Common myeloid progenitor, CD34-positive (primary cell): Measurements from ENCODE around the gene GTF2A1L.

Source experiments
- CTCF ChIA-PET: fragments of 350-600 bp; sonication (Branson Sonifier 250); formaldehyde crosslinking; loops from one replicate; lab custom pipeline; 2021; ENCODE audit warnings: antibody characterized with exemption; lab: Charles Lee
- POLR2A ChIA-PET: fragments of 350-600 bp; sonication (Branson Sonifier 250); formaldehyde crosslinking; loops from one replicate; lab custom pipeline; 2021; ENCODE audit warnings: antibody characterized with exemption; lab: Charles Lee
- DNase-seq, 3 donors: peaks; one replicate each; pipeline versions ENCODE4 v3.0.0 to v3.0.0-alpha.2; 2013
- H3K27ac ChIP-seq, 2 experiments: 1 replicate in 1 of 2; 2 replicates in 1 of 2; pipeline ENCODE4 v1.7.0; 2013; ENCODE audit warnings: inconsistent platforms in 2 of 2, low read length in 2 of 2, mild to moderate bottlenecking in 2 of 2, low read depth in 1 of 2, moderate library complexity in 1 of 2; ENCODE audit not compliant: severe bottlenecking in 2 of 2, insufficient read depth in 1 of 2, poor library complexity in 1 of 2
- H3K27me3 ChIP-seq, 5 experiments: replicated peaks in 2 of 5; 1 replicate in 3 of 5; 2 replicates in 2 of 5; pipeline versions ENCODE4 v1.6.1 to v1.7.0; 2013; ENCODE audit warnings: low read length in 4 of 5, mild to moderate bottlenecking in 2 of 5, moderate library complexity in 2 of 5, inconsistent platforms in 1 of 5; ENCODE audit not compliant: insufficient read depth in 5 of 5, control insufficient read depth in 4 of 5
- H3K36me3 ChIP-seq, 4 experiments: 1 replicate in 2 of 4; 2 replicates in 2 of 4; pipeline versions ENCODE4 v1.6.1 to v1.7.0; 2013; ENCODE audit warnings: low read length in 3 of 4, control low read depth in 1 of 4, mild to moderate bottlenecking in 1 of 4; ENCODE audit not compliant: control insufficient read depth in 4 of 4, insufficient read depth in 4 of 4
- H3K4me1 ChIP-seq, 4 experiments: 1 replicate in 3 of 4; 2 replicates in 1 of 4; pipeline versions ENCODE4 v1.6.1 to v1.7.1; 2013; ENCODE audit warnings: low read length in 3 of 4, mild to moderate bottlenecking in 3 of 4, control low read depth in 1 of 4, inconsistent platforms in 1 of 4, moderate library complexity in 1 of 4; ENCODE audit not compliant: control insufficient read depth in 4 of 4, insufficient read depth in 4 of 4; ENCODE audit errors: control extremely low read depth in 1 of 4
- H3K4me3 ChIP-seq, 7 experiments: 1 replicate in 4 of 7; 2 replicates in 3 of 7; pipeline versions ENCODE4 v1.5.1 to v1.7.0; 2013; ENCODE audit warnings: mild to moderate bottlenecking in 7 of 7, low read length in 6 of 7, moderate library complexity in 6 of 7, inconsistent platforms in 2 of 7, low read depth in 2 of 7, control low read depth in 1 of 7; ENCODE audit not compliant: insufficient read depth in 4 of 7, control insufficient read depth in 1 of 7; ENCODE audit errors: extremely low read depth in 1 of 7
- H3K9me3 ChIP-seq, 5 experiments: 1 replicate in 4 of 5; 2 replicates in 1 of 5; pipeline versions ENCODE4 v1.6.1 to v1.7.1; 2013; ENCODE audit warnings: low read length in 4 of 5, mild to moderate bottlenecking in 2 of 5, inconsistent platforms in 1 of 5, low read depth in 1 of 5, moderate library complexity in 1 of 5; ENCODE audit not compliant: control insufficient read depth in 4 of 5, insufficient read depth in 2 of 5; ENCODE audit errors: control extremely low read depth in 1 of 5
- WGBS: methylation state at CpG from one replicate; pipeline ENCODE4 v1.1.5; 2013; ENCODE audit not compliant: insufficient coverage; 5-methylcytosine and 5-hydroxymethylcytosine counted together

Gene GTF2A1L

DNA sequence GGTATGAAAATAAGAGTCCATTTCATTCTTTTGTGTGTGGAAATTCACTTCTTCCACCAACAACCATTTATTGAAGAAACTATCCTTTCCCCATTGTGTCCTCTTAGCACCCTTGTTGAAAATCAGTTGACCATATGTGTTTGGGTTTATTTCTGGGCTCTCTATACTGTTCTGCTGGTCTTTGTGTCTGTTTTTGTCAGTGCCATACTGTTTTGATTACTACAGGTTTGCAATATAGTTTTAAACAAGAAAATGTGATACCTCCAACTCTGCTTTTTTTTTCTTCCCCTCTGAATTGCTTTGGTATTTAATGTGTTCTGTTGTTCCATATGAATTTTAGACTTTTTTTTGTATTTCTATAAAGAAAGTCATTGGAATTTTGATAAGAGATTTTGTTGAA, 8.4 kb downstream of the GTF2A1L start:
- Histone ChIP-seq H3K9me3 (peaks cover 0 to 3% (median 0%) of the 10 kb centered on the region in 5 experiments), H3K4me1 (no peaks in the 10 kb centered on the region), H3K27me3 (no peaks in the 10 kb centered on the region), H3K27ac (no peak overlapping the region), H3K36me3 (no peaks in the 10 kb centered on the region), H3K4me3 (no peak overlapping the region)
- ChIA-PET POLR2A (no interaction called here), CTCF (no interaction called here)
- no peak for DNase-seq

DNA sequence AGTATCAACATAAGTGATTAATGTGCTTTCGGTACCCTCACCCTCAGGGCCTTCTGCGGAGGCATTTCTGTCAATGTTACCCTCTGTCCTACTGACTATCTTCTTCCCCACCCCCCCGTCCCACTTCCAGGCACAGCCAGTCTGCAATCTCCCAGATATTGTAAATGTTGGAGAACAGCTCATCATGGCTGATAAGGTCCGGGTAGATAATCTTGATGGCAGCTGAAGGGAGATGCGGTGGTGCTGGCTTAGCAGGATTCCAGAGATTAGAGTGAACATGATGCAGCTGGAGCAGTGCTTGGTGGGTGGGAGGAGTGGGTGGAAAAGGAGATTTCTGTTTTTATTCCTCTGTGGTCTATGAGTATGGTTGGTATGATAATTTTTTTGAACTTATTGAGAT, 15.5 kb downstream of the GTF2A1L start:
- Histone ChIP-seq H3K4me3 (no peak overlapping the region), H3K27ac (no peak overlapping the region), H3K36me3 (no peaks in the 10 kb centered on the region), H3K9me3 (peaks cover 0 to 8% (median 0%) of the 10 kb centered on the region in 5 experiments), H3K4me1 (no peaks in the 10 kb centered on the region), H3K27me3 (no peaks in the 10 kb centered on the region)
- no peak for DNase-seq
- ChIA-PET CTCF (no interaction called here), POLR2A (no interaction called here)
- 95% methylated on average over 4 of the region's 5 CpGs for WGBS

DNA sequence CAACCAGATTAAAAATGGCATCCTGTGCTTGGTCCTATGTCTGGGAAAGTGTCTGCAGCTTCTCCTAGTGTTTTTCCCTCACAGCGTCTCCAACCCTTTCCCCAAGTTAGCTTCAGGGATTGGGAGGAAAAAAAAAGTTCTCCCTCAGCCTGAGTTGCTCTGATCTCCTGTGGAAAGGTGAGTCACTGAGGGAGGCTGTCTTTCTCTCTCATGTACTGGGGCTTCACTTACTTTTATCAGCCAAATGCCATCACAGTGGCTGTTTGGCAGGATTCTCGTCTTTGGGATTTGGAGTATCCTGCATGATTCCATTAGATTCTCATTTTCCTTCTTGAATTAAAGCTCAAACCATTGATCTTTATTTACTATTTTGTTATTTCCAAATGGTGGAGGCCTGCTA, 18.1 kb downstream of the GTF2A1L start:
- DNase-seq: no peak
- H3K9me3 ChIP-seq: peaks cover 0 to 8% (median 0%) of the 10 kb centered on the region in 5 experiments
- WGBS: no CpG with 5 or more reads among the region's 2 CpGs
- ChIA-PET CTCF (no interaction called here), POLR2A (no interaction called here)
- no peaks in the 10 kb centered on the region for H3K36me3 ChIP-seq
- H3K27ac ChIP-seq: no peak overlapping the region
- H3K4me1 ChIP-seq: no peaks in the 10 kb centered on the region
- H3K4me3 ChIP-seq: no peak overlapping the region
- no peaks in the 10 kb centered on the region for H3K27me3 ChIP-seq

- H3K4me3 ChIP-seq: no peak overlapping the region
- H3K4me1 ChIP-seq: no peaks in the 10 kb centered on the region
- ChIA-PET POLR2A (no interaction called here), CTCF (no interaction called here)
- no peak overlapping the region for H3K27ac ChIP-seq
- no peaks in the 10 kb centered on the region for H3K36me3 ChIP-seq
- WGBS: no CpG with 5 or more reads among the region's 1 CpG
- no peaks in the 10 kb centered on the region for H3K27me3 ChIP-seq
- no peak for DNase-seq
- H3K9me3 ChIP-seq: peaks cover 0 to 8% (median 0%) of the 10 kb centered on the region in 5 experiments
Measured at GRCh38 chr2:48638261-48638660, 20.6 kb downstream of the GTF2A1L start.

DNA sequence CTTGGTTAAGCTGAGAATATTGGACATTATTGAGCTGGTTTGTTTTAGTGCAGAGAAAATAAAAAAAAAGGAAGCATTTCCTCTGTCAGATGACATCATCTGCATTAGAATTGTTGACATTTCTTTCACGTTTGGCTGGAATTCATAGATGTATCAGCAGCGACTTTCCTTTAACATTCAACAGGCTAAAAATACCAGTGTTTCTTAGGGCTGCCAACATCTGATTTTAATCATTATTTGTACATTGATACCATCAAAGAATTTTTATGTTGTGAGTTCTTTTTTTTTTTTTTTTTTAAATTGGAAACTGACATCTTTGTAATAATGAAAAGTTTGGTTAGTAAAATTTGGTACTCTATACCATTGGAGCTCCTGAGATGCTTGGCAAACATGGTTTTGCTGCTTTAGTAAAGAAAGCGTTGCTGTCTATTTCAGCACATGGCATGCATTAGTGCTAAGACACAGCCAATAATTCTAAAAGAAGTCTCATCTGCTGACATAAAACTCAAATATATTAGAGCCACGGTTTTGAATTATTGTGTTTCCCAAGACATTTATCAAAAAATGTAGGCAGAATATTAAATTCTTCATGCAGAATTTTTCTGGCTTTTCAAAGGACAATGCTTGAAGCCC, 33.6 kb downstream of the GTF2A1L start:
- WGBS: 80% methylated on average over 2 of the region's 4 CpGs
- H3K4me1 ChIP-seq: no peaks in the 10 kb centered on the region
- no peak overlapping the region for H3K4me3 ChIP-seq
- H3K9me3 ChIP-seq: no peaks in the 10 kb centered on the region
- ChIA-PET CTCF (no interaction called here), POLR2A (no interaction called here)
- no peaks in the 10 kb centered on the region for H3K36me3 ChIP-seq
- no peaks in the 10 kb centered on the region for H3K27me3 ChIP-seq
- H3K27ac ChIP-seq: no peak overlapping the region
- no peak for DNase-seq

- Histone ChIP-seq H3K9me3 (peaks cover 0 to 6% (median 0%) of the 10 kb centered on the region in 5 experiments), H3K27ac (no peak overlapping the region), H3K27me3 (no peaks in the 10 kb centered on the region), H3K4me1 (no peaks in the 10 kb centered on the region), H3K4me3 (no peak overlapping the region), H3K36me3 (no peaks in the 10 kb centered on the region)
- DNase-seq: no peak
- POLR2A ChIA-PET: no interaction called here
- CTCF ChIA-PET: no interaction called here
- WGBS: no CpG with 5 or more reads among the region's 1 CpG
Measured at GRCh38 chr2:48668992-48669391, 51.3 kb downstream of the GTF2A1L start.

- CTCF ChIA-PET: no interaction called here
- 100% methylated on average over 4 of the region's 4 CpGs for WGBS
Measured at GRCh38 chr2:48673581-48673980, 55.9 kb downstream of the GTF2A1L start.

More at GRCh38 chr2:48673581-48673980, 55.9 kb downstream of the GTF2A1L start:
- no peak overlapping the region for H3K27ac ChIP-seq
- no peak for DNase-seq
- POLR2A ChIA-PET: no interaction called here
- peaks cover 0 to 6% (median 0%) of the 10 kb centered on the region in 5 experiments for H3K9me3 ChIP-seq
- H3K4me3 ChIP-seq: no peak overlapping the region
- H3K36me3 ChIP-seq: no peaks in the 10 kb centered on the region
- no peaks in the 10 kb centered on the region for H3K27me3 ChIP-seq
- H3K4me1 ChIP-seq: peaks cover 0 to 6% (median 0%) of the 10 kb centered on the region in 4 experiments
